Gastroesophageal sphincter (tissue), 4 donors: ENCODE results near the gene TMBIM1. TPM values are rescaled to one million over a fixed set of nuclear protein-coding genes. Genes with fewer than 3 reads are reported as not detected.

Source experiments
- ATAC-seq: fragments of 150-250 bp; one replicate; pipeline ENCODE4 v1.9.1; 2016; ENCODE audit warnings: mild to moderate bottlenecking, moderate library complexity
- H3K27ac ChIP-seq, 4 donors: fragments of 200-600 bp; sonication (generic) in 3 of 4; 1 replicate in 3 of 4; 2 replicates in 1 of 4; pipeline ENCODE4 v1.5.1; 2016 to 2019
- H3K27me3 ChIP-seq: fragments of 200-600 bp; sonication (generic); one replicate; pipeline ENCODE4 v1.5.1; 2019
- H3K36me3 ChIP-seq, 2 donors: fragments of 200-600 bp; sonication (generic); one replicate each; pipeline ENCODE4 v1.5.1; 2019; ENCODE audit warnings: control low read depth in 1 of 2
- H3K4me1 ChIP-seq, 3 donors: fragments of 200-600 bp; sonication (generic); 1 replicate in 2 of 3; 2 replicates in 1 of 3; pipeline ENCODE4 v1.5.1; 2016 to 2019; ENCODE audit warnings: control low read depth in 2 of 3
- H3K4me3 ChIP-seq, 2 donors: fragments of 200-600 bp; sonication (generic); one replicate each; pipeline ENCODE4 v1.5.1; 2019; ENCODE audit warnings: mild to moderate bottlenecking in 1 of 2, moderate library complexity in 1 of 2
- H3K9me3 ChIP-seq, 3 donors: fragments of 200-600 bp; sonication (generic); one replicate each; pipeline ENCODE4 v1.5.1; 2017 to 2019; ENCODE audit warnings: control low read depth in 2 of 3
- EP300 ChIP-seq: sonication (generic); formaldehyde crosslinking; IDR thresholded peaks from one replicate; pipeline ENCODE4 v1.6.1; 2017; ENCODE audit warnings: antibody characterized with exemption, mild to moderate bottlenecking
- POLR2A ChIP-seq, 2 donors: fragments of 450-650 bp; IDR thresholded peaks; one replicate each; pipeline ENCODE4 v1.6.1; 2017; ENCODE audit warnings: antibody characterized with exemption in 2 of 2, mild to moderate bottlenecking in 2 of 2, moderate library complexity in 1 of 2
- POLR2AphosphoS5 ChIP-seq: sonication (generic); formaldehyde crosslinking; IDR thresholded peaks from one replicate; pipeline ENCODE4 v1.6.1; 2017; ENCODE audit warnings: antibody characterized with exemption
- WGBS, 2 donors: methylation state at CpG; one replicate each; pipeline ENCODE4 v1.1.5; 2018; ENCODE audit warnings: low coverage in 1 of 2; 5-methylcytosine and 5-hydroxymethylcytosine counted together
- total RNA-seq, 4 donors: library from RNA; depleted of rRNA; stranded (reverse); fragments of >200 nt; gene quantifications; one replicate each; pipeline ENCODE4 v1.1.0, GENCODE V29; 2016
- TF ChIP-seq, protein P1 (sequence below), 4 experiments: fragments of 200-600 bp in 2 of 4; fragments of 450-650 bp in 2 of 4; sonication (generic) in 1 of 4; IDR thresholded peaks; one replicate each; pipeline ENCODE4 v1.5.1; 2017 to 2019; ENCODE audit warnings: antibody characterized with exemption in 4 of 4, mild to moderate bottlenecking in 2 of 4, moderate library complexity in 2 of 4

TMBIM1 gene
- total RNA-seq, 4 donors from 2014 or later: 152 to 245 (median 191) TPM

DNA sequence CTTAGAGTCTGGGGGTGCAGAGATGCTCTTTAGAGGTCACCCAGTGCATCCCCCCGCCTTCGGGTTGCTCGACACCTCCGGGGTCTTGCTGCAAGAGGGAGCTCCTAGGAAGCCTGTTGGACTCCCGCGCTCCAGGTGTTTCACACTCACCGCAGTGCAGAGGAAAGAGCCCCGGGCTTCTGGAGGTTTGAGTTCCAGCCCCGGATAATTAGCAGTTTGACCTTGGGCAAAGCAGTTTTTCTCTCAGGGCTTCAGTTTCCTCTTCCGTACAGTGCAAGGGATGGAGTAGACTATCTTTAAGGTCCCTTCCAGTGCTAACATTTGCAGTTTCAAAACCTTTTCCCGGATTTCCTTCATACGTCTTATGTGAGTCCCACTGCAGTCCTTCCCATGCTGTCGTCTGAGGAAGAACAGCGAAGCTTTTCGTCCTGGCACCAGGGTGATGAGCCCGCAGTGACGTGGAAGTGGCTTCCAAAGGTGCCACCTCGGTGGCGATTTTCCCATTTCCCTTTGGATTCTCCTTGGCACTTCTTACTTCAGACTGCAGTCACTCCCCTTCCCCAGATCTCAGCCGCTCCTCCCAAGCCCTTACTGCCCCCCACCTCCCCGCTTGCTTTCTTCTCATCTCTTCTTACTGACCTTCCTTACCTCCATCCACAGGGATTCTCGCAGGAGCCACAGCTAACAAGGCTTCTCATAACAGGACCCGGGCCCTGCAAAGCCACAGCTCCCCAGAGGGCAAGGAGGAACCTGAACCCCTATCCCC is 21.4 kb downstream of the TMBIM1 start:
- ATAC-seq: no peak
- Histone ChIP-seq H3K27ac (peak overlapping the region; percentile 11 to 80 (median 80)), H3K36me3 (peaks cover 0 to 45% of the 10 kb centered on the region in 2 donors), H3K9me3 (no peaks in the 10 kb centered on the region), H3K4me1 (peaks cover 3 to 75% (median 25%) of the 10 kb centered on the region in 3 donors), H3K4me3 (peak overlapping the region; percentile 63 to 77), H3K27me3 (no peaks in the 10 kb centered on the region)
- 0 to 7% methylated on average over 6 to 9 of the region's 23 CpGs for whole genome bisulfite sequencing, 2 donors
- TF ChIP-seq POLR2A (IDR thresholded peaks at IDR 0.05): no peak
- TF ChIP-seq EP300: no peak
- TF ChIP-seq POLR2AphosphoS5: peak; percentile 4

DNA sequence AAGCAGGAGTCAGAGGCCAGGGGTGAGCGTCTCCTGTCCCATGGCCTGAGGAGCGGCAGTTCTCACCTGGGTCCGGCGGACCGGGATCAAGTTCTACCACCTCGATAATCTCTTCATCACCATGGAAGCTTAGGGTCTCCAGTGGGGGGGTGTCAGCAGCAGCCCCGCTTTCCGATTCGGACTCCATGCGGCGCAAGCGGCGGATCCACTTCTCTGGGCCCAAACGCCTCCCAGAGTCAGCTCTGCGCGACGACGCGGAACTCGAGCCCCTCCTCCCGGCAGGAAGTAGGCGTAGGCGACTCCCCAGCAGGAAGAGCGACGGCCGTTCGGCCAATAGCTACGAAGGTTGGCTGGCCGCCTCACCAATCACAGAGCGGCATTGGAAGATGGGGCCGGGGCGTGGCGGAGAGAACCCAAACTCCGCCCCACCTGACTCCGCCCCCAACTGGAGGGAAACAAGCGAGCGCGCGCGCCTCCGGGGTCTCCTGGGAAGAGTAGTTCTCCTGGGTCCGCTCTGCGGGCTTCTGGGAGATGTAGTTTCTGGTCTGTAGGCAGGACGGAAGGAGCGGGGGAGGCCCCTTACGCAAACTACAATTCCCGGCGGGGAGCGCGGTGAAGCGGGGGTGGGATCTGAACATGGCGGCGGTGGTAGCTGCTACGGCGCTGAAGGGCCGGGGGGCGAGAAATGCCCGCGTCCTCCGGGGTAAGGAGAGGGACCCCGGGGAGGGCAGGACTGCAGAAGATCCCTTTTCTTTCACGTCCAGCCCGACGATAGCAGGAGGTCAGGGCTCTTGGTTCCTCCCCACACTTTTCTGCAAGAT is 22.2 kb downstream of the TMBIM1 start, which contains the start of the genes AAMP and PNKD:
TSS of gene AAMP (minus strand) at position 238 of the 821 bp plus-strand sequence. CDS start at position 187, 51 bp downstream.
TSS of gene PNKD (plus strand) at position 620 of the 821 bp plus-strand sequence. CDS start at position 637, 17 bp downstream.
- H3K36me3 ChIP-seq: peaks cover 0 to 45% of the 10 kb centered on the region in 2 donors
- no peaks in the 10 kb centered on the region for H3K27me3 ChIP-seq
- peak within 1 kb of the TSS; percentile 77 to 81 for H3K4me3 ChIP-seq
- no peaks in the 10 kb centered on the region for H3K9me3 ChIP-seq
- peaks cover 3 to 68% (median 25%) of the 10 kb centered on the region in 3 donors for H3K4me1 ChIP-seq
- ATAC-seq: peak; percentile 93
- H3K27ac ChIP-seq: peak within 1 kb of the TSS; percentile 13 to 87 (median 83)
- 0% methylated on average over 1 to 3 of the region's 64 CpGs for WGBS, 2 donors
- TF ChIP-seq, protein P1, sequence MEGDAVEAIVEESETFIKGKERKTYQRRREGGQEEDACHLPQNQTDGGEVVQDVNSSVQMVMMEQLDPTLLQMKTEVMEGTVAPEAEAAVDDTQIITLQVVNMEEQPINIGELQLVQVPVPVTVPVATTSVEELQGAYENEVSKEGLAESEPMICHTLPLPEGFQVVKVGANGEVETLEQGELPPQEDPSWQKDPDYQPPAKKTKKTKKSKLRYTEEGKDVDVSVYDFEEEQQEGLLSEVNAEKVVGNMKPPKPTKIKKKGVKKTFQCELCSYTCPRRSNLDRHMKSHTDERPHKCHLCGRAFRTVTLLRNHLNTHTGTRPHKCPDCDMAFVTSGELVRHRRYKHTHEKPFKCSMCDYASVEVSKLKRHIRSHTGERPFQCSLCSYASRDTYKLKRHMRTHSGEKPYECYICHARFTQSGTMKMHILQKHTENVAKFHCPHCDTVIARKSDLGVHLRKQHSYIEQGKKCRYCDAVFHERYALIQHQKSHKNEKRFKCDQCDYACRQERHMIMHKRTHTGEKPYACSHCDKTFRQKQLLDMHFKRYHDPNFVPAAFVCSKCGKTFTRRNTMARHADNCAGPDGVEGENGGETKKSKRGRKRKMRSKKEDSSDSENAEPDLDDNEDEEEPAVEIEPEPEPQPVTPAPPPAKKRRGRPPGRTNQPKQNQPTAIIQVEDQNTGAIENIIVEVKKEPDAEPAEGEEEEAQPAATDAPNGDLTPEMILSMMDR (IDR thresholded peaks at IDR 0.05): peak in 3 of 4 experiments; percentile 14 to 45 (median 26)
- TF ChIP-seq POLR2AphosphoS5: peak; percentile 68
- no peak for TF ChIP-seq EP300
- TF ChIP-seq POLR2A (IDR thresholded peaks at IDR 0.05): peak; percentile 57 to 65

DNA sequence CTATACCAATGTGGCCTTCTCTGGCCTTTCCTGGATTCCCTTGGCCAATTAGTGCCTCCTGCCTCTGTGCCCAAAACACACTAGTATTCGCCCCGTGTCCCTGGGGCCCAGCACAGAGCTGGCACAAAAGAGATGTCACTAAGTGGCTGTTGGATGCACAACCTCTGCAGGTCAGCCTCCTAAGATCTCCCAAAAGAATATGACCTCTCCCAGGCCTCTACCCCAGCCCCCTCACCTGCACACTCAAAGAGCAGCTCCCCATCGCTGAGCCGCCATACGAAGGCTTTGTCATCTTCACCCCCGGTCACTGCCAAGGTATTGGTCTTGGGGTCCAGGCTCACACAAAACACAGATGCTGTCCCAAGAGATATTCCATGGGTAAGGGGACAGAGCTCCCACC is 25.0 kb downstream of the TMBIM1 start:
- WGBS, 2 donors: 100% methylated on average over 1 to 4 of the region's 6 CpGs
- TF ChIP-seq POLR2AphosphoS5 (no peak), EP300 (no peak), POLR2A (IDR thresholded peaks at IDR 0.05) (no peak)
- TF ChIP-seq, protein P1 (IDR thresholded peaks at IDR 0.05): no peak
- H3K27me3 ChIP-seq: no peaks in the 10 kb centered on the region
- no peaks in the 10 kb centered on the region for H3K9me3 ChIP-seq
- H3K4me1 ChIP-seq: peaks cover 3 to 66% (median 26%) of the 10 kb centered on the region in 3 donors
- no peak overlapping the region for H3K27ac ChIP-seq
- H3K36me3 ChIP-seq: peaks cover 0 to 54% of the 10 kb centered on the region in 2 donors
- no peak overlapping the region for H3K4me3 ChIP-seq
- ATAC-seq: no peak

DNA sequence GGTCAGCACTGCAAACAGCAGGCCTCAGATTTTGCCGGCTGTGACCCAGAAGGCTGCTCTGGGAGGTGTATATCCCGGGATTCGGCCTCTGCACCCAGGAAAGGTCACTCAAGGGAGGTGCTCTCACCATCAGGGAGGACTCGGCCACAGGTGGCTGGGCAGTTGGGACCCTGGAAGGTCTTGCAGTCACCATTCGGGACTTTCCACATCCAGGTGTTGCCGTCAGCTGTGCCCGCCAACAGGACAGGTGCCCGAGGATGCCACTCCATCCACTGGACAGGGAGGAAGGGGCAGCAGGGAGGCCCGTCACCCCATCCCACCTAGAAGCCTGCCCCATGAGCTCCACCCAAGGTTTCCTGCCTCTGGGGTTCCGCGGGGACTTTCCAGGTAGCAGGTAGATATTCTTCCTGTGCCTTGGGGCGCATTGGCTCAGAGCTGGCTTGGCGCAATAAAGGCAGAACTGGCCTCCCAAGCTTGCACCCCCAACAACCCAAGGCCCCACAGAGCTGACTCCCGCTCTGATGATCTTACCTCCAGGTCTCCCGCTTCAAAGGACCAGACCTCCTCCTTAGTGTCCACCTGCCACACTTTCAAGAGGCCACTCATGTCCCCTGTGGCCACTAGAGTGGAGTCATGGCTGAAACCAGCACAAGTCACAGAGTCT is 25.9 kb downstream of the TMBIM1 start:
- Histone ChIP-seq H3K4me3 (no peak overlapping the region), H3K4me1 (peaks cover 0 to 66% (median 26%) of the 10 kb centered on the region in 3 donors), H3K27me3 (no peaks in the 10 kb centered on the region), H3K27ac (no peak overlapping the region), H3K36me3 (peaks cover 0 to 54% of the 10 kb centered on the region in 2 donors), H3K9me3 (no peaks in the 10 kb centered on the region)
- ATAC-seq: no peak
- TF ChIP-seq POLR2A (IDR thresholded peaks at IDR 0.05): no peak
- no peak for TF ChIP-seq EP300
- TF ChIP-seq POLR2AphosphoS5: no peak
- TF ChIP-seq, protein P1 (IDR thresholded peaks at IDR 0.05): no peak
- WGBS, 2 donors: 90% methylated on average over 5 of the region's 15 CpGs; no CpG with 5 or more reads in 1 of the 2 donors
